SJSA1 (cell line): ENCODE measurements around the gene ADARB2. TPM values are rescaled to one million over a fixed set of nuclear protein-coding genes. Genes with fewer than 3 reads are reported as not detected.

Experiments used
- DNase-seq, 2 experiments: peaks; one replicate each; pipeline ENCODE4 v3.0.0-alpha.2; 2015 to 2020; ENCODE audit warnings: low spot score in 2 of 2, low read depth in 1 of 2
- H3K27ac ChIP-seq: fragments of 250-450 bp; sonication (Bioruptor Pico); 2 replicates; pipeline ENCODE4 v1.5.1; 2020; ENCODE audit warnings: mild to moderate bottlenecking, moderate library complexity
- H3K27me3 ChIP-seq: fragments of 250-450 bp; sonication (Bioruptor Pico); replicated peaks from 2 replicates; pipeline ENCODE4 v1.5.1; 2020; ENCODE audit warnings: mild to moderate bottlenecking, moderate library complexity
- H3K36me3 ChIP-seq: fragments of 250-450 bp; sonication (Bioruptor Pico); 2 replicates; pipeline ENCODE4 v1.5.1; 2020; ENCODE audit warnings: mild to moderate bottlenecking
- H3K4me1 ChIP-seq: fragments of 250-450 bp; sonication (Bioruptor Pico); replicated peaks from 2 replicates; pipeline ENCODE4 v1.6.1; 2021; ENCODE audit warnings: mild to moderate bottlenecking
- H3K4me3 ChIP-seq: fragments of 250-450 bp; sonication (Bioruptor Pico); 2 replicates; pipeline ENCODE4 v1.5.1; 2020; ENCODE audit warnings: mild to moderate bottlenecking
- H3K9me3 ChIP-seq: fragments of 250-450 bp; sonication (Bioruptor Pico); replicated peaks from 2 replicates; pipeline ENCODE4 v1.5.1; 2020; ENCODE audit warnings: mild to moderate bottlenecking
- total RNA-seq: library from RNA; depleted of rRNA; stranded (reverse); fragments of >200 nt; shearing (Covaris generic); gene quantifications from 2 replicates; pipeline ENCODE4 v1.2.3, GENCODE V29; 2014

ADARB2 gene
- total RNA-seq, 1 experiment from 2014 or later = not detected

- Histone ChIP-seq H3K36me3 (no peaks in the 10 kb centered on the region), H3K27me3 (peaks cover 15% of the 10 kb centered on the region; the same call in 1 of the 2 replicates), H3K4me3 (no peak overlapping the region), H3K27ac (no peak overlapping the region), H3K4me1 (no peaks in the 10 kb centered on the region), H3K9me3 (no peaks in the 10 kb centered on the region)
- DNase-seq = no peak
Measured at GRCh38 chr10:1746796-1747195, 9.5 kb upstream of the ADARB2 start.

DNA sequence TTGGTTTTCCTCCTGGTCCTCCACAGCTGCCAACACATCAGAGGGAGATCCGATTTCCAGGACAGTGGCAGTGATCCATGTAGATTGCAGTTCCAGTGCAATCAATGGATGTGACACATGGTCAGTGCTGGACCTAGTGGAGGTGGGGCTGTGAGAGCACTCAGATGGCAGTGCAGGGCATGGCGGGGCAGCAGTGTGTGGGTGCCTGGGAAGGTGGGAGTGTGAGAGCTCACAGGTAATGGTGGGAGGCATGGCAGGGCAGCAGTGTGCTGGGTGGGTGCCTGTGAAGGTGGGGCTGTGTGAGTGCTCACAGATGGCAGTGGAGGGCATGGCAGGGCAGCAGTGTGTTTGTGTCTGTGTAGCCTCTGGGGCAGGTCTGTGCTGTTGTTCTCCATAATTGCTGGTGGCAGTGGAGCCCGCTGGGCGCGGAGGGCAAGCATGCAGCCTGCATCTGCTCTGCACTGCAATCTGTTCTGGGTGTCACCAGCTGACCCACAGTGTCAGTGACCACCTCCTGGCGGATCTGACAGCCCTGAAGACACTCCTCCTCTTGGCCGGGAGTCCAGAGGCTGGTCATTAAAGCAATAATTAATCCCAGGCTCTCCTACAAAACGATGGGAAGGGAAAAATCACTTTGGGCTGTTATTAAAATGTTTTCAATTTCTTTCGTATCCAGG lies 8.6 kb upstream of the ADARB2 start:
- Histone ChIP-seq H3K27ac (no peak overlapping the region), H3K4me3 (no peak overlapping the region), H3K9me3 (no peaks in the 10 kb centered on the region), H3K27me3 (peaks cover 22% of the 10 kb centered on the region), H3K4me1 (no peaks in the 10 kb centered on the region), H3K36me3 (no peaks in the 10 kb centered on the region)
- no peak for DNase-seq

DNA sequence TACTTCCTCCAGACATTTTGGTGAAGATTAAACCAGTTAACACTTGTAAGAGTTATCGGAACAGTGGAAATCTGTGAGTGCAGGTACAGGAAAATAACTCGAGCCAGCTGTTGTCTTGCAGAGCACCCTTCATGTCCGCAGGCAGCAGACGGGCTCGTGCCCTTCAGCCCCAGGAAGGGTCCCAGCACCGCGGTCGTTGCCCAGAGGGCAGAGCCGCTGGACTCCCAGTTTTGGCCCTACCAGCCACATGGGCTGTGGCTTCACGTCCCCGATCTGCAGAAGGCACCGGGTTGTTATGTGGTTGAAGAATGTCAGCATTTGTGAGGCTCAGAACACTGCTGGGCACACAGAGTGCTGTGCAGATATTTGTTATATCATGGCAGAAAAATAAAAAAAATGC lies 7.2 kb upstream of the ADARB2 start:
- no peak overlapping the region for H3K4me3 ChIP-seq
- H3K36me3 ChIP-seq = no peaks in the 10 kb centered on the region
- H3K27me3 ChIP-seq = peaks cover 35% of the 10 kb centered on the region
- no peak for DNase-seq
- no peaks in the 10 kb centered on the region for H3K4me1 ChIP-seq
- no peaks in the 10 kb centered on the region for H3K9me3 ChIP-seq
- no peak overlapping the region for H3K27ac ChIP-seq

- no peak for DNase-seq
- H3K9me3 ChIP-seq = no peaks in the 10 kb centered on the region
- H3K27ac ChIP-seq = no peak overlapping the region
- no peaks in the 10 kb centered on the region for H3K36me3 ChIP-seq
- no peak overlapping the region for H3K4me3 ChIP-seq
- peaks cover 49% of the 10 kb centered on the region for H3K27me3 ChIP-seq
- H3K4me1 ChIP-seq = no peaks in the 10 kb centered on the region
Measured at GRCh38 chr10:1743141-1743540, 5.8 kb upstream of the ADARB2 start.

- Histone ChIP-seq H3K27me3 (peaks cover 66% of the 10 kb centered on the region), H3K27ac (no peak overlapping the region), H3K9me3 (no peaks in the 10 kb centered on the region), H3K4me3 (no peak overlapping the region), H3K4me1 (no peaks in the 10 kb centered on the region), H3K36me3 (no peaks in the 10 kb centered on the region)
- DNase-seq = no peak
Measured at GRCh38 chr10:1741450-1741849, 4.1 kb upstream of the ADARB2 start.

- H3K4me1 ChIP-seq = no peaks in the 10 kb centered on the region
- H3K4me3 ChIP-seq = no peak overlapping the region
- DNase-seq = no peak
- no peaks in the 10 kb centered on the region for H3K9me3 ChIP-seq
- peaks cover 79% of the 10 kb centered on the region for H3K27me3 ChIP-seq
- H3K36me3 ChIP-seq = no peaks in the 10 kb centered on the region
- H3K27ac ChIP-seq = no peak overlapping the region
Measured at GRCh38 chr10:1739751-1740150, 2.4 kb upstream of the ADARB2 start.

GRCh38 chr10:1738950-1739349 lies 1.6 kb upstream of the ADARB2 start:
- Histone ChIP-seq H3K4me1 (no peaks in the 10 kb centered on the region), H3K27ac (no peak overlapping the region), H3K27me3 (peaks cover 81% of the 10 kb centered on the region), H3K9me3 (no peaks in the 10 kb centered on the region), H3K36me3 (no peaks in the 10 kb centered on the region), H3K4me3 (no peak overlapping the region)
- DNase-seq = no peak

GRCh38 chr10:1736972-1737221 lies 428 bp downstream of the ADARB2 start:
- Histone ChIP-seq H3K9me3 (no peaks in the 10 kb centered on the region), H3K4me1 (no peaks in the 10 kb centered on the region), H3K27ac (no peak overlapping the region), H3K4me3 (no peak overlapping the region), H3K36me3 (no peaks in the 10 kb centered on the region), H3K27me3 (peaks cover 84% of the 10 kb centered on the region)
- no peak for DNase-seq

- no peaks in the 10 kb centered on the region for H3K36me3 ChIP-seq
- H3K27me3 ChIP-seq = peaks cover 86% of the 10 kb centered on the region
Measured at GRCh38 chr10:1736144-1736971, 967 bp downstream of the ADARB2 start.

GRCh38 chr10:1735562-1735961 lies 1.8 kb downstream of the ADARB2 start:
- Histone ChIP-seq H3K27ac (no peak overlapping the region), H3K9me3 (no peaks in the 10 kb centered on the region), H3K27me3 (peaks cover 87% of the 10 kb centered on the region), H3K4me3 (no peak overlapping the region), H3K4me1 (no peaks in the 10 kb centered on the region), H3K36me3 (no peaks in the 10 kb centered on the region)
- no peak for DNase-seq

More at GRCh38 chr10:1736144-1736971, 967 bp downstream of the ADARB2 start:
- no peak overlapping the region for H3K27ac ChIP-seq
- H3K4me1 ChIP-seq = no peaks in the 10 kb centered on the region
- H3K9me3 ChIP-seq = no peaks in the 10 kb centered on the region
- no peak overlapping the region for H3K4me3 ChIP-seq
- no peak for DNase-seq

DNA sequence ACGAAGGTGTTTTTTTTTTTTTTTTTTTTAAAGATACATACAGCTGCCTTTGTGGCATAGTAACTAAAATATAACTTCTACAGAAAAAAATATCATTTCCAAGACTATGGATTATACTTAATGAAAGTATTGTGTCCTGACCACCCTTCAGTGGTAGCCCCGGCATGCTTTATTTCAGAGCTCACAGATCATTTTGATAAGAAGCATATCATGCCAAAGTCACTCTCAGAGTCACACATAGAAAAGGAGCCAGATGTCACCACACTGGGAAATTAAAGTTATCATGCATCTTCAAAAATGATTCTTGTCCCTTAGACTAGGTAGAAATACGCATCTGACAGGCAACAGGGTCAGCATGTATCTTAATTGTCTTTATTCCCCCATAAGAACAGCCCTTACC lies 3.0 kb downstream of the ADARB2 start:
- Histone ChIP-seq H3K9me3 (no peaks in the 10 kb centered on the region), H3K27me3 (peaks cover 81% of the 10 kb centered on the region)
- DNase-seq = no peak

DNA sequence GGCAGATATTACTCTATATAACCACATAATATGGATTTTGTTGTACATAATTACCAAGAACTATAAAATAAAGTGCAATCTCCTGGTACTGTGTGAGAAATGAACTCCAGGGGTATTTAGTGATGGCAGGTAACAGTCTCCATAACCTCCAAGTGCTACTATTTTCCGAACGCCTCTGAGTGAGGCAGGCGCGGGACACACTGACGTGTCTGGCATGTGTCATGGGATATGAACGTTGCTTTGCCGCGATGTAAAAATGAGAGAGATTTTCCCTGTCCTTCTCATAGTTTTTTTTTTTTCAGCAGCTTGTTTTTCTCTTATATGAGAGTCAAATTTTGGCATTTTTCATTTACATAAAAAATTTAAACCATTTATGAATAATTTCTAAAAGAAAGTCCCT lies 3.6 kb downstream of the ADARB2 start:
- H3K27ac ChIP-seq = no peak overlapping the region
- H3K36me3 ChIP-seq = no peaks in the 10 kb centered on the region
- no peak for DNase-seq
- no peak overlapping the region for H3K4me3 ChIP-seq
- H3K4me1 ChIP-seq = no peaks in the 10 kb centered on the region
- peaks cover 77% of the 10 kb centered on the region for H3K27me3 ChIP-seq
- H3K9me3 ChIP-seq = no peaks in the 10 kb centered on the region

More for the DNA sequence above, 3.0 kb downstream of the ADARB2 start:
- Histone ChIP-seq H3K4me1 (no peaks in the 10 kb centered on the region), H3K27ac (no peak overlapping the region), H3K4me3 (no peak overlapping the region), H3K36me3 (no peaks in the 10 kb centered on the region)

DNA sequence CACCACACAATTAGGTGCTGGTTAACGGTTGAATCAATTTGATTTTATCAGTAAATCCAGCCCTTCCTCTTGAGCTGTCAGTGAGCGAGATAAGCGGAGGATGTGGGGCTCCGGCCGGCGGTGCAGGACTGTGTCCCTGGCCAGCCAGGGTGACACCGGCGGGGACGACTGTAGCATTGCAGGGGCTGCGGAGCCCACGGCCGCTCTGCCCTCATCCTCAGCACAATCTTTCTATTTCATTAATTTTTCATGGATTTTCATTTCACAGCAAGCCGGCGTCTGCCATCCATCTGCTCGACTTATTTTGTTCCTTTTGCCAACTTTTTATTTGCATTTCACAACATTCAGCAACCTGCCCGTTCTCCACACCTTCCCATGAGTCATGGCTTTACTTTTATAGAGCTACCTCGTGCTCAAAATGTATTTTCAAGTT lies 4.7 kb downstream of the ADARB2 start:
- Histone ChIP-seq H3K36me3 (no peaks in the 10 kb centered on the region), H3K4me1 (no peaks in the 10 kb centered on the region), H3K4me3 (no peak overlapping the region), H3K27me3 (peaks cover 77% of the 10 kb centered on the region), H3K27ac (no peak overlapping the region), H3K9me3 (no peaks in the 10 kb centered on the region)
- no peak for DNase-seq

- Histone ChIP-seq H3K36me3 (no peaks in the 10 kb centered on the region), H3K4me1 (no peaks in the 10 kb centered on the region), H3K4me3 (no peak overlapping the region), H3K9me3 (no peaks in the 10 kb centered on the region), H3K27ac (no peak overlapping the region), H3K27me3 (peaks cover 69% of the 10 kb centered on the region)
- no peak for DNase-seq
Measured at GRCh38 chr10:1731592-1731991, 5.7 kb downstream of the ADARB2 start.
